H1 (cell line): ENCODE data around the gene ZMIZ1. TPM values are rescaled to one million over a fixed set of nuclear protein-coding genes. Genes with fewer than 3 reads are reported as not detected.

Source experiments
- CTCF ChIA-PET: fragments of 300-600 bp; sonication (Branson Sonifier 250); formaldehyde crosslinking; loops from one replicate; lab custom pipeline; 2021; ENCODE audit not compliant: partially characterized antibody; lab: Charles Lee
- POLR2A ChIA-PET: fragments of 300-600 bp; sonication (Branson Sonifier 250); formaldehyde crosslinking; loops from one replicate; lab custom pipeline; 2021; ENCODE audit warnings: inconsistent platforms; ENCODE audit not compliant: partially characterized antibody; lab: Charles Lee
- DNase-seq, 2 experiments: peaks; one replicate each; pipeline versions ENCODE4 v3.0.0 to v3.0.0-alpha.2; 2010 to 2022; ENCODE audit warnings: low spot score in 2 of 2, low read depth in 1 of 2, mixed read lengths in 1 of 2
- FAIRE-seq: peaks from 2 replicates; lab custom pipeline; 2011; peaks lifted over from hg19 to GRCh38; lab: Jason Lieb, UNC
- H2AFZ ChIP-seq: 2 replicates; pipeline ENCODE4 v1.8.1; 2012; ENCODE audit warnings: low read length, inconsistent platforms
- H2AK5ac ChIP-seq: 2 replicates; pipeline ENCODE4 v1.6.1; 2013; ENCODE audit warnings: low read depth, low read length
- H2BK120ac ChIP-seq: replicated peaks from 2 replicates; pipeline ENCODE3; 2013; ENCODE audit warnings: low read depth, low read length, inconsistent platforms
- H2BK12ac ChIP-seq: 2 replicates; pipeline ENCODE4 v1.6.1; 2013; ENCODE audit warnings: low read depth, low read length
- H2BK15ac ChIP-seq: 2 replicates; pipeline ENCODE4 v1.6.1; 2013; ENCODE audit warnings: low read length
- H2BK20ac ChIP-seq: 2 replicates; pipeline ENCODE4 v1.6.1; 2013; ENCODE audit warnings: low read length
- H2BK5ac ChIP-seq: 2 replicates; pipeline ENCODE4 v1.6.1; 2013; ENCODE audit warnings: low read depth, low read length
- H3K14ac ChIP-seq: 2 replicates; pipeline ENCODE4 v1.6.1; 2013; ENCODE audit warnings: inconsistent platforms; ENCODE audit not compliant: insufficient read length
- H3K18ac ChIP-seq: 2 replicates; pipeline ENCODE4 v1.6.1; 2013; ENCODE audit warnings: low read length; ENCODE audit errors: extremely low read depth
- H3K23ac ChIP-seq: 2 replicates; pipeline ENCODE4 v1.6.1; 2013; ENCODE audit warnings: inconsistent platforms; ENCODE audit not compliant: insufficient read length
- H3K23me2 ChIP-seq: 2 replicates; pipeline ENCODE4 v1.6.1; 2013; ENCODE audit warnings: low read depth, low read length
- H3K27ac ChIP-seq: 2 replicates; pipeline ENCODE4 v1.6.1; 2011; ENCODE audit warnings: low read depth, low read length, inconsistent platforms
- H3K27me3 ChIP-seq, 4 experiments: replicated peaks in 1 of 4; 1 replicate in 1 of 4; 2 replicates in 3 of 4; pipeline versions ENCODE4 v1.6.1 to v1.8.1; 2011 to 2013; ENCODE audit warnings: low read length in 3 of 4, mild to moderate bottlenecking in 3 of 4, inconsistent platforms in 2 of 4, mixed read lengths in 2 of 4, moderate library complexity in 1 of 4; ENCODE audit not compliant: control insufficient read depth in 3 of 4, insufficient read depth in 3 of 4; ENCODE audit errors: extremely low read depth in 1 of 4
- H3K36me3 ChIP-seq, 4 experiments: 2 replicates each; pipeline versions ENCODE4 v1.6.1 to v1.8.1; 2011 to 2013; ENCODE audit warnings: mild to moderate bottlenecking in 4 of 4, low read length in 3 of 4, moderate library complexity in 2 of 4, control low read depth in 1 of 4, inconsistent platforms in 1 of 4; ENCODE audit not compliant: insufficient read depth in 4 of 4, control insufficient read depth in 2 of 4
- H3K4ac ChIP-seq: replicated peaks from 2 replicates; pipeline ENCODE3; 2013; ENCODE audit warnings: low read length, low read depth, mixed read lengths, inconsistent platforms; ENCODE audit not compliant: insufficient read length
- H3K4me1 ChIP-seq, 4 experiments: replicated peaks in 1 of 4; 1 replicate in 1 of 4; 2 replicates in 3 of 4; pipeline versions ENCODE4 v1.6.1 to v1.8.1; 2011 to 2013; ENCODE audit warnings: low read length in 3 of 4, inconsistent platforms in 2 of 4, mixed read lengths in 1 of 4; ENCODE audit not compliant: insufficient read depth in 4 of 4, control insufficient read depth in 3 of 4
- H3K4me2 ChIP-seq, 2 experiments: 2 replicates each; pipeline versions ENCODE4 v1.6.1 to v1.8.1; 2011 to 2013; ENCODE audit warnings: low read depth in 2 of 2, low read length in 2 of 2, control low read depth in 1 of 2, inconsistent platforms in 1 of 2, mild to moderate bottlenecking in 1 of 2; ENCODE audit not compliant: insufficient read depth in 1 of 2
- H3K4me3 ChIP-seq, 4 experiments: fragments of 200-600, 300-600 bp in 1 of 4; sonication (generic), shearing (Covaris generic), sonication (Bioruptor Twin) in 1 of 4; 2 replicates each; pipeline versions ENCODE4 v1.5.1 to v1.8.1; 2011 to 2016; ENCODE audit warnings: low read length in 4 of 4, low read depth in 3 of 4, control low read depth in 2 of 4, inconsistent platforms in 2 of 4, mild to moderate bottlenecking in 2 of 4, mixed read lengths in 1 of 4, moderate library complexity in 1 of 4; ENCODE audit not compliant: insufficient read depth in 2 of 4; ENCODE audit errors: extremely low read depth in 1 of 4
- H3K56ac ChIP-seq: replicated peaks from 2 replicates; pipeline ENCODE3; 2013; ENCODE audit warnings: low read depth, mild to moderate bottlenecking, mixed read lengths, low read length, inconsistent platforms; ENCODE audit not compliant: insufficient read length
- H3K79me1 ChIP-seq: 2 replicates; pipeline ENCODE4 v1.6.1; 2013; ENCODE audit warnings: low read depth, low read length, control low read depth
- H3K79me2 ChIP-seq, 2 experiments: 2 replicates each; pipeline versions ENCODE4 v1.6.1 to v1.8.1; 2012 to 2013; ENCODE audit warnings: low read length in 2 of 2, mild to moderate bottlenecking in 2 of 2, inconsistent platforms in 1 of 2; ENCODE audit not compliant: insufficient read depth in 2 of 2, control insufficient read depth in 1 of 2
- H3K9ac ChIP-seq, 4 experiments: replicated peaks in 1 of 4; 1 replicate in 1 of 4; 2 replicates in 3 of 4; pipeline versions ENCODE4 v1.6.1 to v1.8.1; 2011 to 2013; ENCODE audit warnings: low read depth in 3 of 4, low read length in 3 of 4, control low read depth in 2 of 4, mild to moderate bottlenecking in 2 of 4, moderate library complexity in 2 of 4, inconsistent platforms in 1 of 4; ENCODE audit errors: extremely low read depth in 1 of 4
- H3K9me3 ChIP-seq, 2 experiments: 2 replicates each; pipeline versions ENCODE4 v1.6.1 to v1.8.1; 2012 to 2013; ENCODE audit warnings: mild to moderate bottlenecking in 2 of 2, moderate library complexity in 2 of 2, control low read depth in 1 of 2, inconsistent platforms in 1 of 2, low read depth in 1 of 2, low read length in 1 of 2, mixed read lengths in 1 of 2; ENCODE audit not compliant: insufficient read depth in 2 of 2
- H4K20me1 ChIP-seq, 2 experiments: replicated peaks in 1 of 2; 2 replicates each; pipeline versions ENCODE3 to v1.8.1; 2011 to 2013; ENCODE audit warnings: inconsistent platforms in 2 of 2, low read length in 2 of 2, mild to moderate bottlenecking in 1 of 2; ENCODE audit not compliant: insufficient read depth in 2 of 2, control insufficient read depth in 1 of 2
- H4K5ac ChIP-seq: 2 replicates; pipeline ENCODE4 v1.6.1; 2013; ENCODE audit warnings: low read length, low read depth, mixed read lengths, inconsistent platforms; ENCODE audit not compliant: insufficient read length
- H4K8ac ChIP-seq: 2 replicates; pipeline ENCODE4 v1.8.0; 2013; ENCODE audit warnings: mild to moderate bottlenecking, moderate library complexity, low read length, inconsistent platforms; ENCODE audit not compliant: insufficient read depth; ENCODE audit errors: extremely low read depth
- H4K91ac ChIP-seq: replicated peaks from 2 replicates; pipeline ENCODE3; 2013; ENCODE audit warnings: low read length, mixed read lengths, inconsistent platforms; ENCODE audit not compliant: insufficient read length
- GTF2F1 ChIP-seq: IDR thresholded peaks from 2 replicates; pipeline ENCODE4 v1.6.1; 2012; ENCODE audit warnings: low read depth, low read length, improper control_type of control experiment, borderline replicate concordance
- WGBS, 2 experiments: shearing (Covaris generic) in 1 of 2; methylation state at CpG; one replicate each; pipeline versions ENCODE4 v1.1.6 to v1.1.7; 2013 to 2015; ENCODE audit warnings: low lambda C conversion rate in 2 of 2, mixed read lengths in 2 of 2, inconsistent platforms in 1 of 2, low coverage in 1 of 2, missing lambda C conversion rate in 1 of 2; ENCODE audit not compliant: insufficient replicate concordance in 2 of 2, insufficient coverage in 1 of 2, insufficient read length in 1 of 2; ENCODE audit errors: extremely low coverage in 1 of 2, missing lambda C conversion rate in 1 of 2; 5-methylcytosine and 5-hydroxymethylcytosine counted together
- polyA plus RNA-seq, 7 experiments: library from polyadenylated mRNA; depleted of rRNA in 3 of 7; stranded (reverse) in 5 of 7; unstranded in 2 of 7; fragments of >200 nt in 5 of 7; fragments of 200-250 nt in 2 of 7; gene quantifications; 1 replicate in 5 of 7; 2 replicates in 1 of 7; 4 replicates in 1 of 7; pipeline versions ENCODE4 v1.2.1 to v1.2.3, GENCODE V29; 2011 to 2013; ENCODE audit warnings: missing spikeins in 2 of 7, mixed read lengths in 2 of 7
- total RNA-seq: library from RNA; stranded (reverse); fragmentation: NEBNext Ultra II Directional; extraction: Animal tissue kit (Norgen Biotek cat#: 25700); gene quantifications from 2 replicates; pipeline ENCODE4 v1.2.1, GENCODE V29; 2021
- TF ChIP-seq, protein P1 (sequence below), 3 experiments: IDR thresholded peaks; 1 replicate in 2 of 3; 2 replicates in 1 of 3; pipeline versions ENCODE4 v1.5.1 to v1.6.1; 2011; ENCODE audit warnings: low read length in 3 of 3, mild to moderate bottlenecking in 3 of 3, inconsistent platforms in 2 of 3, low read depth in 1 of 3, moderate library complexity in 1 of 3; ENCODE audit not compliant: insufficient read depth in 1 of 3; ENCODE audit errors: control extremely low read depth in 1 of 3

ZMIZ1 gene
- total and polyA plus RNA-seq, 2 of the 8 experiments (the other 6 are each of a cell fraction or from before 2014, with no cell fraction given) = 8.1 to 28.0 TPM

DNA sequence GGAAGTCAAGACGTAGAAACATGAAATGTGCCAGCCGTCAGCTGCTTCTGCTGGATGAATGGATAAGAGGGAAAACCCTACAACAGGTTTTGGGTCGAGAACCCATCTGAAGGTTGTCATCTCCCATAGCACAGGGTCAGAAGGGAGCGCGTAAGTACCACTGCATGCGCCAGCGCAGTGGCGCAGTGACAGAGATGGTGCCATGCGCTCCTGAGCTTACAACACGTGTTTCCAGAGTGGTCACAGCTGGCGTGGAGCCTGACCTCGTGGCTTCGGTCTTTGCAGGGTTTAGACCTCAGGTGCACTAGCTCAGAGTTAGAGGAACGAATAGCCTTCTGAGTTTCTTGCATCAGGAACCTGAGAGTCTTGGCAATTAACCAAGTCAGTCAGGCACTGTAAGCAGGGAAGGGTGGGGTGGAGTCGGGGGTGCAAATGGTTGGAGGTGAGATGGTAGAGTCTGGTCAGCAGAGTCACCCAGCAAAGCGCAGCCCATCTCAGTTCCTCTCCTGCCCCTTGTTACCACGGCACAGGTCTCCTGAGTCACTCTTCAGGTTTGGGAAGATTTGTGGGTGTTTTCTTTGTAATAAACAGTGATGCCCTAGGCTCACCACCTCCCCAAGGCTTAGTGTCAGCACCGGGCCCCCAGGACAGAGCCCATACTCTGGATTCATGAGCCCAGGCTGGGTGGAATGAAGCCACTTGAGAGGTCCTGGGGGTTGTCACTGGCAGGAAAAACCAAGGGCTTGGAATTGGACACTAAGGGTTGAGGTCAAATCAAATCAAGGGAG, 194.4 kb downstream of the ZMIZ1 start:
- Histone ChIP-seq H2BK5ac (no peak overlapping the region), H2BK120ac (no peak overlapping the region), H3K18ac (no peak overlapping the region), H3K79me1 (peaks cover 5% of the 10 kb centered on the region), H3K4me2 (no peak overlapping the region), H2BK15ac (no peak overlapping the region), H4K91ac (no peak overlapping the region), H2AFZ (no peak overlapping the region), H3K23ac (no peak overlapping the region), H3K36me3 (peaks cover 0 to 6% (median 0%) of the 10 kb centered on the region in 4 experiments; a peak in 1 of 8 replicates), H3K27me3 (no peaks in the 10 kb centered on the region; a peak in 1 of 7 replicates), H4K20me1 (peaks cover 15 to 19% of the 10 kb centered on the region in 2 experiments), H3K56ac (no peak overlapping the region), H2BK12ac (no peak overlapping the region), H3K4ac (no peak overlapping the region), H2BK20ac (no peak overlapping the region), H3K27ac (no peak overlapping the region), H3K14ac (no peak overlapping the region), H3K9me3 (no peaks in the 10 kb centered on the region), H3K4me1 (peaks cover 0 to 14% (median 6%) of the 10 kb centered on the region in 4 experiments; a peak in 6 of 7 replicates), H3K23me2 (no peaks in the 10 kb centered on the region), H3K4me3 (no peak overlapping the region), H4K8ac (no peak overlapping the region), H3K9ac (no peak overlapping the region; a peak in 1 of 7 replicates), H3K79me2 (no peaks in the 10 kb centered on the region), H2AK5ac (no peak overlapping the region), H4K5ac (no peak overlapping the region)
- no peak for FAIRE-seq
- POLR2A ChIA-PET = interaction anchor here (1.0 kb wide), 1 partner anchor 10 kb away, joined by 3 read pairs; no protein-coding TSS in a partner anchor
- CTCF ChIA-PET = interaction anchor here (1.1 to 1.3 kb wide), 2 partner anchors 18 to 59 kb away, joined by 3 read pairs; no protein-coding TSS in a partner anchor
- WGBS, 2 experiments = 93% methylated on average over 18 of the region's 18 CpGs; no CpG with 5 or more reads in 1 of the 2 experiments
- TF ChIP-seq GTF2F1 = no peak
- TF ChIP-seq, protein P1, sequence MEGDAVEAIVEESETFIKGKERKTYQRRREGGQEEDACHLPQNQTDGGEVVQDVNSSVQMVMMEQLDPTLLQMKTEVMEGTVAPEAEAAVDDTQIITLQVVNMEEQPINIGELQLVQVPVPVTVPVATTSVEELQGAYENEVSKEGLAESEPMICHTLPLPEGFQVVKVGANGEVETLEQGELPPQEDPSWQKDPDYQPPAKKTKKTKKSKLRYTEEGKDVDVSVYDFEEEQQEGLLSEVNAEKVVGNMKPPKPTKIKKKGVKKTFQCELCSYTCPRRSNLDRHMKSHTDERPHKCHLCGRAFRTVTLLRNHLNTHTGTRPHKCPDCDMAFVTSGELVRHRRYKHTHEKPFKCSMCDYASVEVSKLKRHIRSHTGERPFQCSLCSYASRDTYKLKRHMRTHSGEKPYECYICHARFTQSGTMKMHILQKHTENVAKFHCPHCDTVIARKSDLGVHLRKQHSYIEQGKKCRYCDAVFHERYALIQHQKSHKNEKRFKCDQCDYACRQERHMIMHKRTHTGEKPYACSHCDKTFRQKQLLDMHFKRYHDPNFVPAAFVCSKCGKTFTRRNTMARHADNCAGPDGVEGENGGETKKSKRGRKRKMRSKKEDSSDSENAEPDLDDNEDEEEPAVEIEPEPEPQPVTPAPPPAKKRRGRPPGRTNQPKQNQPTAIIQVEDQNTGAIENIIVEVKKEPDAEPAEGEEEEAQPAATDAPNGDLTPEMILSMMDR (IDR thresholded peaks at IDR 0.05; ENCODE audit: control extremely low read depth in 1 of 3, insufficient read depth in 1 of 3, low read depth in 1 of 3, low read length in 3 of 3) = no peak
- no peak for DNase-seq
